ENCODE data around the gene SLC29A4.

DNA sequence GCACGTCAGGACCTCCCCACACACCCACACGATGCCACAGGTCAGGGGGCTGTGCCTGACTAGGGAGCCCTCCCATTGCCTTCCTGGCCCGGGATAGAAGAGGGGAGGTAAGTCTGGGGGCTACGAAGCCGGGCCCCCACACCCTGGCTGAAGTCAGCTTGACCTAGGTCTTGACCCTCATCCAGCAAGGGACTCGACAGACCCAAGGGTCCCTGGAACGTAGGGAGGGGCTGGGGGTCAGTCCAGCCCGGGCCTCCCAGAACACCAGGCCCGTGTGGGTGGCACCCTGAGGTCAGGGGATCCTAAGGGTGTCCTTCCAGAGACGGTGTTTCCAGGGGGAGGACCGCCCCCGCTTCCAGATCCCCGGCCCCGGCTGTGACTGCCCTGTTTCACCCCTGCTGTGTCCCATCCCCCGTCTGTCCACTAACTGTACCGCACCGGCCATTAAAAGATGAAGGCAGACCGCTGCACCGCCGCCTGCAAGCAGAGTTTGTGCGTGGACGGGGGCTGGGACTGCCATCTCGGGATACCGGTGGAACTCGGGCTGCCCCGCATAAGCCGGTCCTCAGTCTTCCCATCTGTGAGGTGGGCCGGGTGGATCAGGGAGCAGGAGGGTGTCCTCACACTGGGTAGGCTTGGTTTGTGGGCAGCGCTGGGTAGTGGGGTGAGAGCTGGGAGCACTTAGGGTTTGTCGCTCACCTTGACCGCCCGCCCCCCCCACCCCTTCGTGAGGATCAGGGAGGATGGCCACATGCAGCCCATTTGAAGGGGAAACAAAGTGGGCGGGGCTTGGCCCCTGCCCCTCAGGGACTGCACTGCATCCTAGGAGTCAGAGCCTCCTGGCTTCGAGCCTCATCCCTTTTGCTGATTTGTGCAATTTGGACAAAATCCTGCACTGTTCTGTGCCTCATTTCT is 21.1 kb downstream of the SLC29A4 start:
- TF ChIP-seq, protein P1, sequence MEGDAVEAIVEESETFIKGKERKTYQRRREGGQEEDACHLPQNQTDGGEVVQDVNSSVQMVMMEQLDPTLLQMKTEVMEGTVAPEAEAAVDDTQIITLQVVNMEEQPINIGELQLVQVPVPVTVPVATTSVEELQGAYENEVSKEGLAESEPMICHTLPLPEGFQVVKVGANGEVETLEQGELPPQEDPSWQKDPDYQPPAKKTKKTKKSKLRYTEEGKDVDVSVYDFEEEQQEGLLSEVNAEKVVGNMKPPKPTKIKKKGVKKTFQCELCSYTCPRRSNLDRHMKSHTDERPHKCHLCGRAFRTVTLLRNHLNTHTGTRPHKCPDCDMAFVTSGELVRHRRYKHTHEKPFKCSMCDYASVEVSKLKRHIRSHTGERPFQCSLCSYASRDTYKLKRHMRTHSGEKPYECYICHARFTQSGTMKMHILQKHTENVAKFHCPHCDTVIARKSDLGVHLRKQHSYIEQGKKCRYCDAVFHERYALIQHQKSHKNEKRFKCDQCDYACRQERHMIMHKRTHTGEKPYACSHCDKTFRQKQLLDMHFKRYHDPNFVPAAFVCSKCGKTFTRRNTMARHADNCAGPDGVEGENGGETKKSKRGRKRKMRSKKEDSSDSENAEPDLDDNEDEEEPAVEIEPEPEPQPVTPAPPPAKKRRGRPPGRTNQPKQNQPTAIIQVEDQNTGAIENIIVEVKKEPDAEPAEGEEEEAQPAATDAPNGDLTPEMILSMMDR (IDR thresholded peaks at IDR 0.05) = no peak
- no peak for TF ChIP-seq POLR2A (IDR thresholded peaks at IDR 0.05)
